HFFc6 (cell line): ENCODE data around the gene TEX22. TPM values are rescaled to one million over a fixed set of nuclear protein-coding genes. Genes with fewer than 3 reads are reported as not detected.

Experiments
- DNase-seq: peaks from one replicate; pipeline ENCODE4 v3.0.0-alpha.2; 2018
- H3K27ac Mint-ChIP-seq: 2 replicates; pipeline ENCODE4 v1.8.0; 2020; ENCODE audit warnings: mild to moderate bottlenecking, mixed read lengths
- H3K27me3 Mint-ChIP-seq: 2 replicates; pipeline ENCODE4 v1.8.0; 2021; ENCODE audit warnings: mild to moderate bottlenecking, moderate library complexity, mixed read lengths; ENCODE audit not compliant: insufficient read depth
- H3K36me3 Mint-ChIP-seq: 2 replicates; pipeline ENCODE4 v1.8.0; 2021; ENCODE audit warnings: low read depth, mixed read lengths
- H3K4me1 Mint-ChIP-seq: 2 replicates; pipeline ENCODE4 v1.8.0; 2020; ENCODE audit warnings: low read depth, mixed read lengths
- H3K4me3 Mint-ChIP-seq: 2 replicates; pipeline ENCODE4 v1.8.0; 2020; ENCODE audit warnings: mild to moderate bottlenecking, moderate library complexity, mixed read lengths
- H3K9me3 Mint-ChIP-seq: 2 replicates; pipeline ENCODE4 v1.8.0; 2020; ENCODE audit warnings: mild to moderate bottlenecking, mixed read lengths
- CTCF ChIP-seq: fragments of 200-600 bp; sonication (generic); IDR thresholded peaks from 2 replicates; pipeline ENCODE4 v1.5.0; 2021; ENCODE audit warnings: antibody characterized with exemption, mild to moderate bottlenecking
- long read RNA-seq: library from polyadenylated mRNA; unstranded; transcript quantifications from one replicate; pipeline ENCODE4 v2.0.0, GENCODE V29; 2019
- total RNA-seq, 6 experiments: library from RNA; stranded (reverse); fragmentation: NEBNext Ultra II Directional; extraction: Animal tissue kit (Norgen Biotek cat#: 25700); gene quantifications; 2 replicates in 1 of 6; 3 replicates in 5 of 6; pipeline ENCODE4 v1.2.3, GENCODE V29; 2021

Gene TEX22
- 1 to 10 TPM in 2 of 6 experiments, under 1 TPM in 4; 0.34 to 2.1 (median 0.76) TPM for total RNA-seq
- long read RNA-seq = 0 reads

GRCh38 chr14:105398044-105398725, at the start of gene TEX22:
Gene TEX22, plus strand, starts transcription at chr14:105398538. Its CDS starts 803 bp downstream, at chr14:105399341.
- peak; percentile 41; the same call in 1 of the 2 replicates for TF ChIP-seq CTCF
- no peaks in the 10 kb centered on the region for H3K27me3 Mint-ChIP-seq
- H3K4me3 Mint-ChIP-seq = peak within 1 kb of the TSS; percentile 84
- peak; percentile 54 for DNase-seq
- no peaks in the 10 kb centered on the region for H3K4me1 Mint-ChIP-seq
- peak within 1 kb of the TSS; percentile 82 for H3K27ac Mint-ChIP-seq
- H3K36me3 Mint-ChIP-seq = peaks cover 22% of the 10 kb centered on the region
- peaks cover 12% of the 10 kb centered on the region; the same call in 1 of the 2 replicates for H3K9me3 Mint-ChIP-seq

DNA sequence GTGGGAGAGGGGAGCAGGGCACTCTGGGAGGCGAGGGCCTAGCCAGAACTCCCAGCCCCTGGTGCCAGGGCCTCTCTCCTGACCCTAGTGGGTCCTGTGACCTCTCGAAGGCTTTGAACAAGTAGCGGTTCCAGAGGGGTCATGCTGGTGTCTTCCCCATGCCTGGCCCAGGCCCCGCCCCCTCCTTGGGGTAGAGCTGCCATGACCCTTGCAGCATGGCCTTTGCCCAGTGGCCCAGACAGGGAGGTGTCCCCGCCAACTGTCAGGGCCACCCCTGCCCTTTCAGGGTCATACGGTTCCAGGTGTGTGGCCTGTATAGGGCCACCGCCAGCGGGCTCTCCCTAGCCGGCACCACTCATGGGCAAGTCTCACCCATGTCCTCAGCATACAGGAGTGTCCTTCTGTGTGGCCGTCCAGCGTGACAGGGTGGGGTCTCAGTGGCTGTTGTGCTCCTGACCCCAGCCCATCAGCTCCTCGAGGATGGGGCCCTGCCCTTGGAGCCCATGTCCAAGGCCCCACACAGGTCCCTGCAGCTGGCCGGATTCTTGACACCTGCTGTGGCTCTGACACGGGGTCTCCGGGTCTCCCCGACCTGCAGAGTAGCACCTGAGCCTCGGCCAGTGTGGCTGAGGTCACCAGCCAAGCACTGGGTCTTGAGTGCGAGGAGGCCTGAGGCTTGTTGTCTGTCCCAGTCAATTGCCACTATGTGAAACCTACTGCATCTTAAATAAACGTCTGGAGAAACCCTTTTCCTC, 49.2 kb upstream of the TEX22 start:
- 0 out of 2 replicates have a peak, but pooled peaks cover 5% of the 10 kb centered on the region for H3K9me3 Mint-ChIP-seq
- H3K4me3 Mint-ChIP-seq = no peak overlapping the region
- TF ChIP-seq CTCF = no peak
- H3K27me3 Mint-ChIP-seq = peaks cover 1% of the 10 kb centered on the region; the same call in 1 of the 2 replicates
- H3K27ac Mint-ChIP-seq = no peak overlapping the region
- H3K36me3 Mint-ChIP-seq = peaks cover 6% of the 10 kb centered on the region; the same call in 1 of the 2 replicates
- no peak for DNase-seq
- H3K4me1 Mint-ChIP-seq = no peaks in the 10 kb centered on the region

DNA sequence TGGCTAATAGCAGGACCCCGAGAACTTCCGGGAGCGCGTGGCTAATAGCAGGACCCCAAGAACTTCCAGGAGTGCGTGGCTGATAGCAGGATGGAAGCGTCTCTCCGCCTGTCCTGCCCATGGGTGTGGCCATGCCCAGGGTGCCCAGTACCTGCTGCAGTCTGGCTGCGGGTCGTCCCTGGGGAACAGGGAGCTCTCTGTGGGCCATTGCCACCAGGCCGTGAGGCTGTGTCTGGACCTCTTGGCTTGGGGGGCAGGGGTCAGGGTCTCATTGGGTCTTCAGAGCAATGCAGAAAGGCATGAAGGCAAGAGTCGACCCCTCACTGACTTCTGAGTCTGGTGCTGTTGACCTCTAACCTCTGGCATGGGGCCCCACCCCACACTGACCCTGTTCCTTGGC, 48.3 kb upstream of the TEX22 start:
- Mint-ChIP-seq H3K4me1 (no peaks in the 10 kb centered on the region), H3K27ac (no peak overlapping the region)

GRCh38 chr14:105350450-105351244, 47.7 kb upstream of the TEX22 start:
- 0 out of 2 replicates have a peak, but pooled peaks cover 2% of the 10 kb centered on the region for H3K9me3 Mint-ChIP-seq
- H3K27me3 Mint-ChIP-seq = peaks cover 1% of the 10 kb centered on the region; the same call in 1 of the 2 replicates
- peaks cover 3% of the 10 kb centered on the region; the same call in 1 of the 2 replicates for H3K36me3 Mint-ChIP-seq
- H3K27ac Mint-ChIP-seq = no peak overlapping the region
- H3K4me1 Mint-ChIP-seq = no peaks in the 10 kb centered on the region
- no peak overlapping the region for H3K4me3 Mint-ChIP-seq
- DNase-seq = no peak
- TF ChIP-seq CTCF = no peak

More for the DNA sequence above, 48.3 kb upstream of the TEX22 start:
- Mint-ChIP-seq H3K27me3 (peaks cover 1% of the 10 kb centered on the region; the same call in 1 of the 2 replicates), H3K9me3 (0 out of 2 replicates have a peak, but pooled peaks cover 5% of the 10 kb centered on the region), H3K4me3 (no peak overlapping the region), H3K36me3 (peaks cover 6% of the 10 kb centered on the region; the same call in 1 of the 2 replicates)
- TF ChIP-seq CTCF = no peak
- DNase-seq = no peak

GRCh38 chr14:105351410-105351809, 46.9 kb upstream of the TEX22 start:
- H3K36me3 Mint-ChIP-seq = no peaks in the 10 kb centered on the region
- no peak overlapping the region for H3K27ac Mint-ChIP-seq
- H3K4me3 Mint-ChIP-seq = no peak overlapping the region
- H3K4me1 Mint-ChIP-seq = no peaks in the 10 kb centered on the region
- no peaks in the 10 kb centered on the region for H3K9me3 Mint-ChIP-seq
- no peak for DNase-seq
- peaks cover 1% of the 10 kb centered on the region; the same call in 1 of the 2 replicates for H3K27me3 Mint-ChIP-seq
- no peak for TF ChIP-seq CTCF
